ENCODE results near the gene TENT4A. TPM values are rescaled to one million over a fixed set of nuclear protein-coding genes. Genes with fewer than 3 reads are reported as not detected.

Gene TENT4A
- total RNA-seq, 1 experiment from 2014 or later: 25.6 TPM

GRCh38 chr5:6786786-6787495, 73.7 kb downstream of the TENT4A start:
- Histone ChIP-seq H4K8ac (replicated peaks; ENCODE audit: insufficient read length, low read depth, low read length) (no peak overlapping the region), H3K23me2 (ENCODE audit: insufficient read length, low read depth, low read length, poor library complexity, severe bottlenecking) (no peaks in the 10 kb centered on the region), H3K9me3 (ENCODE audit: control insufficient read depth, low read depth, low read length) (no peaks in the 10 kb centered on the region), H2BK15ac (ENCODE audit: low read depth, low read length) (no peak overlapping the region), H3K4ac (ENCODE audit: low read depth, low read length) (no peak overlapping the region), H3K4me1 (ENCODE audit: insufficient read depth, low read length) (no peaks in the 10 kb centered on the region), H2AK5ac (ENCODE audit: insufficient read length, low read length) (no peak overlapping the region), H2BK12ac (ENCODE audit: insufficient read length, low read depth, low read length) (no peak overlapping the region), H2BK5ac (ENCODE audit: insufficient read length, low read length) (no peak overlapping the region), H3T11ph (ENCODE audit: low read length) (no peak overlapping the region), H3K9ac (ENCODE audit: extremely low read depth, insufficient read length, low read length) (no peak overlapping the region), H3K27me3 (ENCODE audit: insufficient read depth, low read length) (no peaks in the 10 kb centered on the region), H3K56ac (ENCODE audit: insufficient read length, low read depth, low read length) (no peak overlapping the region), H2BK20ac (ENCODE audit: low read depth, low read length, poor library complexity, severe bottlenecking) (no peak overlapping the region), H4K20me1 (ENCODE audit: control insufficient read depth, insufficient read depth, insufficient read length) (no peaks in the 10 kb centered on the region), H4K5ac (ENCODE audit: insufficient read length, low read depth, low read length) (no peak overlapping the region), H3K23ac (ENCODE audit: insufficient read length, low read depth, low read length) (no peak overlapping the region), H3K79me1 (ENCODE audit: insufficient read depth, low read depth, low read length, poor library complexity, severe bottlenecking) (no peaks in the 10 kb centered on the region), H3K79me2 (ENCODE audit: insufficient read depth, low read length) (no peaks in the 10 kb centered on the region), H2AFZ (ENCODE audit: low read length) (no peak overlapping the region), H3K18ac (ENCODE audit: insufficient read length, low read depth, low read length) (no peak overlapping the region), H4K91ac (ENCODE audit: insufficient read length, low read depth, low read length) (no peak overlapping the region), H3K14ac (ENCODE audit: insufficient read depth, low read length) (no peak overlapping the region), H2BK120ac (ENCODE audit: low read depth, low read length, poor library complexity, severe bottlenecking) (no peak overlapping the region), H3K4me2 (ENCODE audit: insufficient read depth, insufficient read length, low read length) (no peak overlapping the region), H3K27ac (ENCODE audit: insufficient read length, low read depth, low read length) (no peak overlapping the region)
- Mint-ChIP-seq H3K27me3 (ENCODE audit: low read depth) (peaks cover 10% of the 10 kb centered on the region), H3K27ac (no peak overlapping the region), H3K4me1 (peaks cover 0 to 8% of the 10 kb centered on the region in 2 experiments), H3K4me3 (no peak overlapping the region), H3K36me3 (ENCODE audit: insufficient read depth in 1 of 3, low read depth in 3 of 3) (no peaks in the 10 kb centered on the region), H3K9me3 (no peaks in the 10 kb centered on the region)
- 100% methylated on average over 1 of the region's 10 CpGs for WGBS (ENCODE audit: extremely low coverage, insufficient read length, low lambda C conversion rate)
- TF ChIP-seq CTCF (conservative IDR thresholded peaks at IDR 0.05): no peak
- no peak for DNase-seq
